ENCODE measurements around the gene EGLN1. TPM values are rescaled to one million over a fixed set of nuclear protein-coding genes. Genes with fewer than 3 reads are reported as not detected.

EGLN1 gene
- total and polyA plus RNA-seq, 2 experiments from 2014 or later: 1.9 to 6.0 TPM

GRCh38 chr1:231374394-231374793 is 47.7 kb downstream of the EGLN1 start:
- ATAC-seq (no peak), DNase-seq (ENCODE audit: low spot score) (no peak)
- no peaks in the 10 kb centered on the region for H3K36me3 Mint-ChIP-seq (ENCODE audit: low read depth)
- Histone ChIP-seq H3K4me1 (ENCODE audit: insufficient read depth) (no peaks in the 10 kb centered on the region), H3K4me2 (no peak overlapping the region), H4K20me1 (replicated peaks; ENCODE audit: insufficient read depth) (no peaks in the 10 kb centered on the region), H3K79me2 (replicated peaks; ENCODE audit: insufficient read depth) (no peaks in the 10 kb centered on the region), H3F3A (replicated peaks; ENCODE audit: low read depth) (no peaks in the 10 kb centered on the region), H3K36me3 (ENCODE audit: insufficient read depth) (no peaks in the 10 kb centered on the region), H3K9me2 (ENCODE audit: insufficient read depth) (no peaks in the 10 kb centered on the region), H3K27ac (ENCODE audit: low read depth) (no peak overlapping the region), H2AFZ (no peak overlapping the region), H3K4me3 (no peak overlapping the region), H3K27me3 (ENCODE audit: insufficient read depth) (no peaks in the 10 kb centered on the region)
- TF ChIP-seq, protein P1, sequence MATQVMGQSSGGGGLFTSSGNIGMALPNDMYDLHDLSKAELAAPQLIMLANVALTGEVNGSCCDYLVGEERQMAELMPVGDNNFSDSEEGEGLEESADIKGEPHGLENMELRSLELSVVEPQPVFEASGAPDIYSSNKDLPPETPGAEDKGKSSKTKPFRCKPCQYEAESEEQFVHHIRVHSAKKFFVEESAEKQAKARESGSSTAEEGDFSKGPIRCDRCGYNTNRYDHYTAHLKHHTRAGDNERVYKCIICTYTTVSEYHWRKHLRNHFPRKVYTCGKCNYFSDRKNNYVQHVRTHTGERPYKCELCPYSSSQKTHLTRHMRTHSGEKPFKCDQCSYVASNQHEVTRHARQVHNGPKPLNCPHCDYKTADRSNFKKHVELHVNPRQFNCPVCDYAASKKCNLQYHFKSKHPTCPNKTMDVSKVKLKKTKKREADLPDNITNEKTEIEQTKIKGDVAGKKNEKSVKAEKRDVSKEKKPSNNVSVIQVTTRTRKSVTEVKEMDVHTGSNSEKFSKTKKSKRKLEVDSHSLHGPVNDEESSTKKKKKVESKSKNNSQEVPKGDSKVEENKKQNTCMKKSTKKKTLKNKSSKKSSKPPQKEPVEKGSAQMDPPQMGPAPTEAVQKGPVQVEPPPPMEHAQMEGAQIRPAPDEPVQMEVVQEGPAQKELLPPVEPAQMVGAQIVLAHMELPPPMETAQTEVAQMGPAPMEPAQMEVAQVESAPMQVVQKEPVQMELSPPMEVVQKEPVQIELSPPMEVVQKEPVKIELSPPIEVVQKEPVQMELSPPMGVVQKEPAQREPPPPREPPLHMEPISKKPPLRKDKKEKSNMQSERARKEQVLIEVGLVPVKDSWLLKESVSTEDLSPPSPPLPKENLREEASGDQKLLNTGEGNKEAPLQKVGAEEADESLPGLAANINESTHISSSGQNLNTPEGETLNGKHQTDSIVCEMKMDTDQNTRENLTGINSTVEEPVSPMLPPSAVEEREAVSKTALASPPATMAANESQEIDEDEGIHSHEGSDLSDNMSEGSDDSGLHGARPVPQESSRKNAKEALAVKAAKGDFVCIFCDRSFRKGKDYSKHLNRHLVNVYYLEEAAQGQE (IDR thresholded peaks at IDR 0.05; ENCODE audit: unreplicated experiment): no peak
- no peak for TF ChIP-seq NANOG (IDR thresholded peaks at IDR 0.05; ENCODE audit: borderline replicate concordance)
- no peak overlapping the region for H3K4me3 Mint-ChIP-seq
- peaks cover 9% of the 10 kb centered on the region for H3K4me1 Mint-ChIP-seq
- H3K9me3 Mint-ChIP-seq: no peaks in the 10 kb centered on the region
- H3K27me3 Mint-ChIP-seq (ENCODE audit: insufficient read depth, low read depth, poor library complexity): no peaks in the 10 kb centered on the region
- no peak overlapping the region for H3K27ac Mint-ChIP-seq

DNA sequence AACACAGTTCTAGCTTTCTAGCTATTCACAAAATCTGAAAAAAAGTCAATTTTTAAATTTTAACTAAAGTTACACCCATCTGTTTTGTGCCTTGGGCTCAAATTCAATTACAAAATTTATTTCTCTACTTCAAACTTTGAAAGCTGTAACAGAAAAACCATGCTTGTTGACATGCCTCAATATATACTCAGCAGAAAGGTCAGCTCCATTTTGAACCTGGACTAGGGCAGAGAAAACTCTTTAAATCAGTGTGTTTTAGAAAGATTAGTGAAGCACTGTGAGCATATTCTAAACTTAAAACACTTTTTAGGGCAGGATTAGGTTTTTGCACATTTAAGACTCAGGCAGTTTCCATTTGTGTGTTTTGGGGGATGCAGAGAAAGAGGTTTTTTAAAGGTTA is 49.6 kb downstream of the EGLN1 start:
- no peak overlapping the region for H3K4me2 ChIP-seq
- no peaks in the 10 kb centered on the region for H3K4me1 ChIP-seq (ENCODE audit: insufficient read depth)
- Mint-ChIP-seq H3K9me3 (no peaks in the 10 kb centered on the region), H3K4me1 (peaks cover 7% of the 10 kb centered on the region), H3K27me3 (ENCODE audit: insufficient read depth, low read depth, poor library complexity) (no peaks in the 10 kb centered on the region), H3K36me3 (ENCODE audit: low read depth) (no peaks in the 10 kb centered on the region), H3K4me3 (no peak overlapping the region), H3K27ac (no peak overlapping the region)
- ATAC-seq (no peak), DNase-seq (ENCODE audit: low spot score) (no peak)
- H3K27me3 ChIP-seq (ENCODE audit: insufficient read depth): no peaks in the 10 kb centered on the region
- H4K20me1 ChIP-seq (replicated peaks; ENCODE audit: insufficient read depth): no peaks in the 10 kb centered on the region
- H3K79me2 ChIP-seq (replicated peaks; ENCODE audit: insufficient read depth): no peaks in the 10 kb centered on the region
- no peaks in the 10 kb centered on the region for H3K9me2 ChIP-seq (ENCODE audit: insufficient read depth)
- no peaks in the 10 kb centered on the region for H3F3A ChIP-seq (replicated peaks; ENCODE audit: low read depth)
- no peak overlapping the region for H2AFZ ChIP-seq
- H3K27ac ChIP-seq (ENCODE audit: low read depth): no peak overlapping the region
- H3K36me3 ChIP-seq (ENCODE audit: insufficient read depth): no peaks in the 10 kb centered on the region
- no peak overlapping the region for H3K4me3 ChIP-seq
- TF ChIP-seq ETS1 (IDR thresholded peaks at IDR 0.05) (no peak), JUNB (IDR thresholded peaks at IDR 0.05; ENCODE audit: unreplicated experiment) (no peak), ZNF331 (CRISPR knock-in tag; IDR thresholded peaks at IDR 0.05; ENCODE audit: low read depth) (no peak), EZH2phosphoT487 (IDR thresholded peaks at IDR 0.05; ENCODE audit: unreplicated experiment) (no peak), STAT1 (IDR thresholded peaks at IDR 0.05; ENCODE audit: unreplicated experiment) (no peak), ZNF114 (CRISPR knock-in tag; IDR thresholded peaks at IDR 0.05) (no peak), EZH2 (IDR thresholded peaks at IDR 0.05; ENCODE audit: low read depth, unreplicated experiment) (no peak), NANOG (IDR thresholded peaks at IDR 0.05; ENCODE audit: borderline replicate concordance) (no peak)
- TF ChIP-seq, protein P2, sequence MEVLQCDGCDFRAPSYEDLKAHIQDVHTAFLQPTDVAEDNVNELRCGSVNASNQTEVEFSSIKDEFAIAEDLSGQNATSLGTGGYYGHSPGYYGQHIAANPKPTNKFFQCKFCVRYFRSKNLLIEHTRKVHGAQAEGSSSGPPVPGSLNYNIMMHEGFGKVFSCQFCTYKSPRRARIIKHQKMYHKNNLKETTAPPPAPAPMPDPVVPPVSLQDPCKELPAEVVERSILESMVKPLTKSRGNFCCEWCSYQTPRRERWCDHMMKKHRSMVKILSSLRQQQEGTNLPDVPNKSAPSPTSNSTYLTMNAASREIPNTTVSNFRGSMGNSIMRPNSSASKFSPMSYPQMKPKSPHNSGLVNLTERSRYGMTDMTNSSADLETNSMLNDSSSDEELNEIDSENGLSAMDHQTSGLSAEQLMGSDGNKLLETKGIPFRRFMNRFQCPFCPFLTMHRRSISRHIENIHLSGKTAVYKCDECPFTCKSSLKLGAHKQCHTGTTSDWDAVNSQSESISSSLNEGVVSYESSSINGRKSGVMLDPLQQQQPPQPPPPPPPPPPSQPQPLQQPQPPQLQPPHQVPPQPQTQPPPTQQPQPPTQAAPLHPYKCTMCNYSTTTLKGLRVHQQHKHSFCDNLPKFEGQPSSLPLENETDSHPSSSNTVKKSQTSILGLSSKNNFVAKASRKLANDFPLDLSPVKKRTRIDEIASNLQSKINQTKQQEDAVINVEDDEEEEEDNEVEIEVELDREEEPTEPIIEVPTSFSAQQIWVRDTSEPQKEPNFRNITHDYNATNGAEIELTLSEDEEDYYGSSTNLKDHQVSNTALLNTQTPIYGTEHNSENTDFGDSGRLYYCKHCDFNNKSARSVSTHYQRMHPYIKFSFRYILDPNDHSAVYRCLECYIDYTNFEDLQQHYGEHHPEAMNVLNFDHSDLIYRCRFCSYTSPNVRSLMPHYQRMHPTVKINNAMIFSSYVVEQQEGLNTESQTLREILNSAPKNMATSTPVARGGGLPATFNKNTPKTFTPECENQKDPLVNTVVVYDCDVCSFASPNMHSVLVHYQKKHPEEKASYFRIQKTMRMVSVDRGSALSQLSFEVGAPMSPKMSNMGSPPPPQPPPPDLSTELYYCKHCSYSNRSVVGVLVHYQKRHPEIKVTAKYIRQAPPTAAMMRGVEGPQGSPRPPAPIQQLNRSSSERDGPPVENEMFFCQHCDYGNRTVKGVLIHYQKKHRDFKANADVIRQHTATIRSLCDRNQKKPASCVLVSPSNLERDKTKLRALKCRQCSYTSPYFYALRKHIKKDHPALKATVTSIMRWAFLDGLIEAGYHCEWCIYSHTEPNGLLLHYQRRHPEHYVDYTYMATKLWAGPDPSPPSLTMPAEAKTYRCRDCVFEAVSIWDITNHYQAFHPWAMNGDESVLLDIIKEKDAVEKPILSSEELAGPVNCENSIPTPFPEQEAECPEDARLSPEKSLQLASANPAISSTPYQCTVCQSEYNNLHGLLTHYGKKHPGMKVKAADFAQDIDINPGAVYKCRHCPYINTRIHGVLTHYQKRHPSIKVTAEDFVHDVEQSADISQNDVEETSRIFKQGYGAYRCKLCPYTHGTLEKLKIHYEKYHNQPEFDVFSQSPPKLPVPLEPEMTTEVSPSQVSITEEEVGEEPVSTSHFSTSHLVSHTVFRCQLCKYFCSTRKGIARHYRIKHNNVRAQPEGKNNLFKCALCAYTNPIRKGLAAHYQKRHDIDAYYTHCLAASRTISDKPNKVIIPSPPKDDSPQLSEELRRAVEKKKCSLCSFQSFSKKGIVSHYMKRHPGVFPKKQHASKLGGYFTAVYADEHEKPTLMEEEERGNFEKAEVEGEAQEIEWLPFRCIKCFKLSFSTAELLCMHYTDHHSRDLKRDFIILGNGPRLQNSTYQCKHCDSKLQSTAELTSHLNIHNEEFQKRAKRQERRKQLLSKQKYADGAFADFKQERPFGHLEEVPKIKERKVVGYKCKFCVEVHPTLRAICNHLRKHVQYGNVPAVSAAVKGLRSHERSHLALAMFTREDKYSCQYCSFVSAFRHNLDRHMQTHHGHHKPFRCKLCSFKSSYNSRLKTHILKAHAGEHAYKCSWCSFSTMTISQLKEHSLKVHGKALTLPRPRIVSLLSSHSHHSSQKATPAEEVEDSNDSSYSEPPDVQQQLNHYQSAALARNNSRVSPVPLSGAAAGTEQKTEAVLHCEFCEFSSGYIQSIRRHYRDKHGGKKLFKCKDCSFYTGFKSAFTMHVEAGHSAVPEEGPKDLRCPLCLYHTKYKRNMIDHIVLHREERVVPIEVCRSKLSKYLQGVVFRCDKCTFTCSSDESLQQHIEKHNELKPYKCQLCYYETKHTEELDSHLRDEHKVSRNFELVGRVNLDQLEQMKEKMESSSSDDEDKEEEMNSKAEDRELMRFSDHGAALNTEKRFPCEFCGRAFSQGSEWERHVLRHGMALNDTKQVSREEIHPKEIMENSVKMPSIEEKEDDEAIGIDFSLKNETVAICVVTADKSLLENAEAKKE (CRISPR knock-in tag; IDR thresholded peaks at IDR 0.05): no peak
